NCI-H1105 (cell line): ENCODE results near the gene MFSD12.

Experiments used
- DNase-seq: peaks from one replicate; lab custom pipeline; 2025; lab: John Stamatoyannopoulos, UW

The MFSD12 gene

DNA sequence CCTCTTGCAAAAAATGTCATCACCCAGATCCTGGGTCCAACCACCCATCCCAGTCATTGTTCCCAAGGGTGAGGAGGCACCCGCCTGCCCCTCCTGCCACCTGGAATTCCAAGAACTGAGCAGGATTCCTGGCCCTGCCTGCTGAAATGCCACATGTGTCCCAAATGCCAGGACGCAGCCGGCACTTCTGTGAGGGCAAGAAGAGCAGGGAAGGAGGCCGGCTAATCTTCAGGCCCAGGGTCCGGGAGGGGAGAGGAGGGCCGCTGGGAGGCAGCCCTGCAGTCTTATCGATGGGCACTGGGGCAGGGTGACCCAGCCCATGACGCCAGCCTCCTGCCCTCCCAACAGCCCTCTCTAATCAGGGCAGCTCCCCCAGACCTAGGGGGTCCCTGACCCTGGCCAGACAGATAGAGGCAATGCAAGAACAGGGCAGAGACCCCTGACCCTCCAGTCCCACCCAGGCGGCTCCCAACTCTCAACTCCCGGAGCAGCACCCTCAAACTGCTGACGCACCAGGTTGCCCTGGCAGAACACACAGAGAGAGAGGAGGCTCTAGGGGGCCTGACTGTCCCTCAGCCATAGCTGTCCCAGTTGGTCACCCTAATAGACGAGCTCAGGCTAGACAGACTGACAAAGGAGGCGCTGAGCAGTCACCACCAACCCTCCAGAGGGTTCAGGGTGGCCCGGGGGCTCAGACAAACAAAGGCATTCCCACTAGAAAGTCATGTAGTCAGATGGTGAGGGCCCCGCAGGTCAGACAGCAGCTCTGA, 1.5 kb downstream of the MFSD12 start:
- no peak for DNase-seq

DNA sequence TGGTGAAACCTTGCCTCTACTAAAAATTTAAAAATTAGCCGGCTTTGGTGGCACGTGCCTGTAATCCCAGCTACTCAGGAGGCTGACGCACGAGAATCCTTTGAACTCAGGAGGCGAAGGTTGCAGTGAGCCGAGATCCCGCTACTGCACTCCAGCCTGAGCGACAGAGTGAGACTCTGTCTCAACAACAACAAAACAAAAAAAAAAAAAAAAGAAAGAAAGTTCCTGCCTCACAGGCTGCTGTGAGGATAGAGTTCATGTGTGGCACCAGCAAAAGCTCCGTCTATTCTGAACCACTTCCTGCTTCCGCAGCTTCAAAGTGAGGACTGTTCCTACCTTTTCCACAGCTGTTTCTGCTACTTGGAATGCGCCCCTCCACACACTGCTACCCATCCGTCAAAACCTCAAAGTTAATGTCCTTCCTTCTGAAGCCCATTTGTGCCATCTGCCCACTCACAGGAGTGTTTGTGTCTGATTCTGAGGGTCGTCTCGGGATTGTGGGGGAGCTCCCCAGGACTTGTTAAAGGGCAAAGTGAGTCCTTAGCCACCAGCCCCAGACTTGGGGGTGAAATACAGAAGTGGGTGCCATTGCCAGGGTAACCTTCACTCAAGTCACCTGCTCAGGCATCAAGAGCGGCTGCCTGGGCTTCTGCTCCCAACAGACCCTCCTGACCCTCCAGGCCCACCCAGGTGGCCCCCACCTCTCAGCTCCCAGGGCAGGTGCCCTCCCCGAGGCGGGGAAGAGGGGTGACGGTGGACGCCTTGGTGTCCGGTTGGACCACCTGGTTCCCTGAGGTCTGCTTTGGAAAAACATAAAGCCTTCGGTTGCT, 2.9 kb downstream of the MFSD12 start:
- DNase-seq = no peak

DNA sequence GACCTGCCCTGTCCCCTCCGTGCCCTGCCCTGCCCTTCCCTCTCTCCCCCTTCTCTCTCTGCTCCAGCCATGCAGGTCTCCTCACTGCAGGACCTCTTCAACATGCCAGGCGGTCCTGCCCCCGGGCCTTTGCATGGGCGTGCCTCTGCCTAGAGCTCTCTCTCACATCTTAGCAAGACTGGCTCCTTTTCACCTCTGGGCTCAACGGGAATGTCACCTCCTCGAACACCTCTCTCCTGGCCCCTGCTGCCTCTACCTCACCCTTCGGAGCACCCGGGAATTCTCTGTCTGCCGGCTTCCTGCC, 5.6 kb downstream of the MFSD12 start:
- no peak for DNase-seq

DNA sequence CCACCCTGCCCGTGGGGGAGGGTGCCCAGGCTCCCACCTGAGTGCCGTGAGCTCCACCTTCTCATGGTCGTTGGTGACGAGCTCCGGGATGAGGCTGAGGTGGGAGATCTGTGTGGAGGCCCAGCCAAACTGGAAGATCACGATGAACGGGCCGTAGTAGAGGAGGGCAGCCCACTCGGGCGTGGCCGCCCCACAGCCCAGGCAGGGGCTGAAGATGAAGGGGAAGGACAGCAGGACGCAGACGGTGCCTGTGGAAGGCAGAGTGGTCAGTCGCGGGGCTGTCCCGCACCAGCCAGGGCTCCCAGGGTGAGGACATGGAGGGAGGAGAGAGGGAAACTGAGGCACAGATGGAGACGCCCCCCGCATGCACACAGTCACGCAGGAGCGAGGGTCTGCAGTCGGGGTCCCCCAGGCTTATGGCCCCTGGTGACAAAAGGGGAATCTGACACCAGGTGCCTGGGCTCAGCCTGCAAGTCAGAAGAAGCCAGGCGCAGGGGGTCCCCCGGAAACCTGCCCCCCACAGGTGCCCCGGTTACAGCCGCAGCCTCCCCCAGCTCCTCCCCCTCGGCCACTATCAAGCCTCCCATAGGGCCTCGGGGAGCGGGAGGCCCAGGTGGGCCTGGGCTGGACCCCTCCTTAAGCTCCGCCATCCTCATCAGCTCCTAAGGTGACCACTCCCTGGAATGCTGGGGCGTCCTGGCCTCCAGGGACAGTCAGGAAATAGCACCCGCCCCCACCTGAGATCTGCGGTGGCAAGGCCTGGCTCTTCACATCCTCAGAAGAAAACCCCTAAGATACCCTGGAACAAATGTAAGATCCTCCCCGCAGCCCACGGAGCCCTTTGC, 6.2 kb downstream of the MFSD12 start:
- DNase-seq = no peak

DNA sequence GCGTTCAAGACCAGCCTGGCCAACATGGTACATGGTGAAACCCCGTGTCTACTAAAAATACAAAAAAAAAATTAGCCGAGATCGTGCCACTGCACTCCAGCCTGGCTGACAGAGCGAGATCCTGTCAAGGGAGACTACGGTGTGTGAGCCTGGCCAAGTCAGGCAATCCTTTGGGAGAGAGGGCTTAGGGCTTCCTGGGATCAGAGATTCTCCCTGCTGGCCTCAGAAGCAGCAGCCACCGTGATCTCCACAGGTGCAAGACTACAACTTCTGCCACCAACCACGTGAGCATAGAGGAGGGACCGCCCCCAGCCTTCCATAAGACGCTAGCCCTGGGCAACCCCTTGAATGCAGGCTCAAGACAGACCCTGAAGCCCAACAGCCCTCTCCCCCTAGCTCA, 7.6 kb downstream of the MFSD12 start:
- no peak for DNase-seq

DNA sequence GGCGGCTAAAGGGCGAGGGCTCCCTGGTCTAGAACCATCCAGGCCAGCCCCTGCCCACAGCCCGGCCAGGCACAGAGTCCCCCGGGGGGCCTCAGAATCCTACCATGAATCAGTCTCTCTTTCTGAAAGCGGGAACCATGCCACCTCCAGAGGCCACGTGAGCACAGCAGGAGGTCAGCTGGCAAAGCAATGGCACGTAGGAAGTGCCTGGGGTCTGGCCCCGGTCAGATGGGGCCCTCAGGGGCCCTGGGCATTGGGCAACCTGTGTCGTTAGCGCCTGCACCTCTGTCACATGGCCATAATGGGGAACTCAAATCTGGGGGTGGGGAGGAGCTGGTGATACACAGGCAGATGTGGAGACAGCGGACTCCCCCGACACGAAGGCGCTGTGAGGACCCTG, 8.8 kb downstream of the MFSD12 start:
- DNase-seq = no peak

DNA sequence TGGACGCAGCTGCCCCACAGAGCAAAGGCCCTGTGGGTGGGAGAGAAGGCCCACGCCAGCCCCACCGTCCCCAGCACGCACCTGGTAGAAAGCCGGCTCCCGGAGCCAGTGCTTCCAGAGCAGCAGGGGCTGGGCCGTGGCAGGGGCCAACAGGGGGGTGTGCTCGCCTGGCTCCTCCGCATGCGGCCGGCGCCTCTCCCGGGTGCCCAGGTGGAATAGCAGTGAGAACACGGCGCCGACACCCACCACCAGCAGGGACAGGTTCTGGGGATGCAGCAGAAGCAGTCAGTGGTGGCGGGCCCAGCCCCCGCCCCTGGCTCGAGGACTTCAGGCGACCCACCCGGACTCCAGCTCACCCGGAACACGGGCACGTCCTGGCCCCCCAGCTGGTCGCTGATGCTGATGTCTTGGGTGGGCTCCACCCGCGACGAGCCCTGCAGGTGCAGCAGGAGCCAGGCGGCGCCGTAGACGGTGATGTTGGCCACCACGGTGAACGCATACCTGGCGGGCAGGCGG, 9.6 kb downstream of the MFSD12 start:
- DNase-seq = no peak

DNA sequence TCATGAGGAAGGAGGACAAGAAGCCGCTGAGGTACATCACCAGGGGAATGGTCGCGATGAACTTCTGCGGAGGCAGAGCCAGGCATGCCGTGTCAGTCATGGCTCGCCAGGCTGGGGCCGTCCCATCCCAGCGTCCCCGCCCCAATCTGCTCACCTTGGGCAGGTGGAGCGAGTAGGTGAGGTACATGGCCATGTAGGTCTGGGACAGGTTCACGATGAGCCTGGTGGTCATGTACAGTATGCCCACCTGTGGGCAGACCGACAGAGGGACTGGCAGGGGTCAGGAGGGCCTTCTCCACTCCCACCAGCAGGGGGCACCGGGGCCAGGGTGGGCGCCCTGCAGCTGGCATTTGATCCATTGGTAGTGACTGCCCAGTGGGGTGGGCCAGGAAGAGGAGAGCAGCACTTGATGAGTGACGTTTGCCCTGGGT, 10.1 kb downstream of the MFSD12 start:
- no peak for DNase-seq

DNA sequence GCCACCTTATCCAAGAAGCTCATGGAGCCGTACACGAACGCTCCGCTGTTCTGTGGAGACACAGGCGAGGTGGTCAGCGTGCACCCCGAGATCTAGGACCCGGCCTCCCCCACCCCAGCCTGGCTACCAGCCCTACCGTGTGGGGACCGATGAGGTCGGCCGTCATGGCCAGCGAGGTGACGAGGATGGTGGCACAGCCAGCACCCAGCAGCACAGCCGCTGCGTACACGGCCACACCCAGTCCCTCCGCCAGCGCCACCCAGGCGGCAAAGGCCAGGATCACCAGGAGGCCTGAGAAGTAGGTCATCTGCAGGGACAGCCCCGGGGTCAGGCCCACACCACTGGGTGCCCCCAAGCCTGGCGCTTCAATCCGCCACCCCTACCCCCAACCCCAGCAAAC, 11.3 kb downstream of the MFSD12 start:
- no peak for DNase-seq

DNA sequence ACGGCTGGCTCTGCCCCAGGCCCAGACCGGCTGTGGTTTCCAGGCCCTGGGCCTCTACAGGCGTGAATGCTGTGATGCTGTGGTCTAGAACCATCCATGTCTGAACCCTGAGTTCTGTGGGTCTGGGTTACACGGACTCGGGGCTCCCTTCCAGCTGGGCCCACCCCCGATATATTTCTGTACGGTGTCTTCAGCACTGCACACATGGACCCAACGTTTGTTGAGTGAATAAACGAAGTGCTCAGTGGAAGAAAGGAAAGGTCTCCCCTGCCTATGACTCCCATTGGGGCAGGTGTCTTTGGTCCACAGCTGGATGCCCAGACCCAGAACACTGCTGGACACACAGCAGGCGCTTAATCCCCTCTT, 11.7 kb downstream of the MFSD12 start:
- DNase-seq = no peak

DNA sequence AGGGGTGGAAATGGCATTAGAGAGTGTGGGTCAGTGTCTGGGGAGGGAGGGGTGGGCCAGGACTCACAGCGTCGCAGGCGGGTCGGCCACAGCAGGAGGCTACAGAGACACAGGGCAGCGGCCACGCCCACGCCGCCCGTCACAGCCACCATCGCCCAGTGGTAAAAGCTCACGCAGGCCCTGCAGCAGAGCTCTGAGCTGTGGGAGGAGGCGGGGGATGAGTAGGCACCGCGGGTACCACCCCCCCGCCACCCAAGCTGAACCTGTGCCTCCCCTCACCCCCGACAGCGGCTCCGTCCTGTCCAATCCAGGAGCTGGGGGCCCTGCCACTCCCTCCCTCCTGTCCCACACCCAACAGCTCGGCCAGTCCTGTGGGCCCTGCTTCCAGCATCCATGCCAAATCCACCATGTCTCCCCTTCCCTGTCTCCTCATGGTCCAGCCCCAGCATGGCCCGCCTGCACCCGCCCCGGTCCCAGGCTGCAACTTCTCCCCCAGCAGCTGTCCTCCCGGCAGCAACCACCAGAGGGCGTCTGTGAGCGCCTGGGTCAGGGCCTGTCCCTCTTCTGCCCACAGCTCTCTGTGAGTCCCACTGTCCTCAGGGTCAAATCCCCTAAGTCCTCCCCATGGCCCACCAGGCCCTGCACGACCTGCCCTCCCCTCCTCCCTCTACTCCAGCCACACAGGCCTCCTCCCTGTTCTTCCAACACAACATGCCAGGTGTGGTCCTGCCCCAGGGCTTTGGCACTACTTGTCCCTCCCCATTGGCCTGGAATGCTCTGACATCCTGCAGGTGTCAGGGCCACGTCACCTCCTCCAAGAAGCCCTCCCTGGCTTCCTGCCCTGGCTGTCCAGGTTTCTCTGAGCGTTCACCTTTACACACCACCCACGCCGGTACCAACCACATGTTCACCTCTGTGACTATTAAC, 12.4 kb downstream of the MFSD12 start:
- peak; percentile 15 for DNase-seq

DNA sequence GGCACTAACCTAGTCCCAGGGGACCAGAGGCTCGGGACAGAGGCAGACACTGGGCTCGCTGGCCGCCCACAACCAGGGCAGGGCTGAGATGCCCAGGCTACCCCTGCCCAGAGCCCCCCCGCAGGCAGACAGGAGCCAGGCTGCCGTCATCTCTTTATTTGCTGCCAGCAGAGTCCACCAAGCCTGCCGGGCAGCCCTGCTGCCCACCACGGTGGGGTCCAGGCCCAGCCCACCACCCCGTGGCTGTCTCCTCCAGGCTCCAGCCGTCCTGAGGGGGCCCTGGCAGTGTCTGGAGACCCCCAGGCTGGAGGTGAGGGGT, 13.4 kb downstream of the MFSD12 start:
- no peak for DNase-seq

DNA sequence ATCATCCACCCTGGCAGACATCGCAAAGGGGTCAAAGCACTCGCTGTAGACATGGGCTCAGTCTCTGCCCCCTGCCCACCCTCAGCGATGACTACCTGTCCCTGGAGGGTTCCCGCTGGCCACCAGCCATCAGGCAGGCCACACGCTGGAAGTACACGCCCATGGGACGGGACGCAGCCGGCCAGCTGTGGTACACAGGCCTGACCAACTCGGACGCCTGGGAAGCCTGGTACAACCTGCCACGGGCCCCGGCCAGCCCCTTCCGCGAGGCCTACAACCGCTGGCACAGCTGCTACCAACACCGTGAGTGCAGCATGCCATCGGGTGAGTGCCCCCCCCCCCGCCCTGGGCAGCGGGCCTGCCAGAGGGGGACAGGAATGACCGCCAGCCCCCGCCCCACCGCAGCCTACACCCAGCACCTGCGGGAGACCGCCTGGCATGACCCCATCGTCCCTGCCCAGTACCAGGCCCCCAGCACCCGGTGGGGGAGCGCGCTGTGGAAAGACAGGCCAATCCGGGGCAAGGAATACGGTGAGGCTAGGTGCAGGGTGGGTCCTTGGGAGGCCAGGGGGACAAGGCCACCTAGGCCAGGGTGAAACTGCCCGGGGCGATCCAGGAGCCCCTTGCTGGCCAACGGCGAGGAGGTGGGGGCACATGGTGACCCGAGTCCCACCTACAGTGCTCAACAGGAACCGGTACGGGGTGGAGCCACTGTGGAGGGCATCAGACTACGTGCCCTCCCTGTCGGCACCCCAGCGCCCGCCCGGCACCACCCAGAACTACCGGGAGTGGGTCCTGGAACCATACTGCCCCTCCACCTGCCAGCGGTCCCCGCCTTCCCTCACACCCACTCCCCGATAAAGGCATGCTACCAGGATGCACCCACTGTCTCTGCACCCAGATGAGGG, 14.0 kb downstream of the MFSD12 start:
- no peak for DNase-seq

DNA sequence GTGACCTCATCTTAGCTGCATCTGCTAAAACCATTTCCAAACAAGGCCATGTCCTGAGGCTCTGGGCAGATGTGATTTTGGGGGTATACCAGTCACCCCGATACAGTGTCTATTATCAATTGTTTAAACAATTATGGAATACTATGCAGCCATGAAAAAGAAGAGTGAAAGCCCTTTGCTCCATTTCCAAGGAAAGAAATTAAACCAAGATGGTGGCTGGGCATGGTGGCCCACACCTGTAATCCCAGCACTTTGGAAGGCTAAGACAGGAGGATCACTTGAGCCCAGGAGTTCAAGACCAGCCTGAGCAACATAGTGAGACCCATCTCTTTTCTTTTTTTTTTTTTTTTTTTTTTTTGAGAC, 17.6 kb downstream of the MFSD12 start:
- no peak for DNase-seq

DNA sequence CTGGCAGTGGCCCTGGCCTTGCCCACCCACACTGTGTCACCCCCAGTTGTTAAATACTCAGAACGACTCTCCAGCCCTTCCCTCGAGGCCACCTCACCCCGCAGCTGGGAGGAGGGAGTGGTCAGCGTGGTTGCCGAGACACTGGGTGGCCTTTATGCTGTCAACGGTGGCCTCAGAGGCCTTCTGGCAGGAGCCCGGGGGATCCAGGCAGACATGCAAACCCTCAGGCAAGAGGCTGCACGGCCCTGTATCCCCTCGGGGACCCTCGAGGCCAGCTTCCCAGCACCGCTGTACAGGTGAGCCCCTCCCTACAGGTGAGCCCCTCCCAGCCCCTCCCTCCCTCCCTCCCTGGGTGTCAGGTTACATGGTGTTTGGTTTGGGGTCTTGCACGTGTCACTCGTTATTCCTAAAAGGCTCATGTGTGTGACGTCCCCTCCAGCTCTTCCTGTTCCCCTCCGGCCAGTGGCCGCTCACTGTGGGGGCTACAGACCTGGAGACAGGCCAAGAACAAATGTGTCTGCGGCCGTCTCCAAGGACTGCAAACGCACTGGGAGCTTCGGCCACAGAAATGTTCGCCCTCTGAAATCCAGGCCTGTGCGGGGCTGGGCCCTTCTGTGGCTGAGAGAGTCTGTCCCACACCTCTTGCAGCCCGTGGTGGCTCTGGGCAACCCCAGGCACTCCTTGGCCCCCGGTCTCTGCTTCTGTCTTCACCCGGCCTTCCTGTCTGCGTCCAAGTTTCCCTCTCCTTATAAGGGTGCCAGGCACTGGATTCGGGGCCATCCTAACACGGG, 18.2 kb downstream of the MFSD12 start, which contains the start of gene TEKTIP1:
TEKTIP1 (plus strand) TSS at position 210 of the 791 bp plus-strand sequence; CDS start at position 214, 4 bp downstream.
- peak; percentile 13 for DNase-seq

DNA sequence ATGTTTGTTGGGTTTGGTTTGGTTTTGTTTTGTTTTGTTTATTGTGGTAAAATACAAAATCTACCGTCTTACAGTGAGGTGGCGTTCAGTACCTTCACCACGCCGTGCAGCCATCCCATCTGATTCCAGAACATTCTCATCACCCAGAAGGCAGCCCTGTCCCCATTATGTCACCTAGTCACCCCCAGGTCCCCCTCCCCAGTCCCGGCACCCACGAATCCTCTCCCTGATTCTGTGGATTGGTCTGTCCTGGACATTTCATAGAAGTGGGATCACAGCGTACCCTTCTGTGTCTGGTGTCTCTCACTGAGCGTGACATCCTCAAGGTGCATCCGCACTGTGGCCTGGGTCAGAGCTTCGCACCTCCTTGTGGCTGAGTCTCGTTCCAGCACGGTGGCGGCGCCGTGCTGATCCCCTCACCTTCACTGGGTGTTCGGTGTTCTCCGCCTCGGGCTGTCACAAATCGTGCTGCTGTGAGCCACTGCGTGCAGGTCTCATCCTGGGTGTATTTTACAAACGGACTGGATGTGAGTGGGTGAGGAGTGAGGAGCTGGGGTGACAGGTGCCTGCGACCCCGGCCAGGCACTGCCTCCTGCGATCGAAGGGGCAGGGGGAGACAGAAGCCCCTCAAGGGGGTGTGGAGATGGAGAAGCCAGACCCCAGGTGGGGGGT, 19.0 kb downstream of the MFSD12 start:
- DNase-seq = no peak

DNA sequence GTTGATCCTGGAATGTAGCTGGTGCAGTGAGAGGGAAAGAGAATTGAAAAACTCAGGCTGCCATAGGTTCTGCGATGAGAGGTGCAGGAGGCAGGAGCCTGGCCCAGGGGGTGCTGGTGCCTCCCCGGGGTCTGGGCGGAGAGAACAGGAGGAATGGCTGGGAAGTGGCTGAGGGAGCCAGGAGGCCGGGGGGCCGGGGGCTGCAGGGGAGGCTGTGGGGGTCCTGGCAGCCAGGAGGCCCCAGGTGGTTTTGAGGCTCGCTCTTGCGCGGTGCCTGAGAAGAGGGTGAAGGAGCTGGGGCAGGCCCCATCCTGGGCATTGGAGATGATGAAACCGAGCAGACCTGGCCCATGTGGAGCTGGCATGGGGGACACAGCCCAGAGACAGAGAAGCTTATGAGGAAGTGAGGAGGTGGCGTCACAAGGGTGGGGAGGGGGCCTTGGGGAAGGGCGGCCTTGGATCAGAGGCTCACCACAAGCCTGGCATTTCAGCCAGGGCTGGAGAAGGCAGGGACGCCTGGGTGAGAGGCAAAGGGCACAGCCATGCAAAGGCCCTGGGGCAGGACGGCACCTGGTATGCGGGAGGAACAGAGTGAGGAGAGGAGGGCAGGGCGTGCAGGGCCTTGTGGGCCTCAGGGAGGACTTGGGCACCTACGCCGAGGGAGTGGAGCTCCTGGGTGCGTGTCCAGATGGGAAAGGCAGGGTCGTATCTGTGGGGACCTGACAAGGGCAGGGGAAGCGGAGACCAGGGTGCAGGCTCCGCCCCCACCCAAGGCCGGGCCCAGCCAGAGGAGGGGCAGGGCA, 19.7 kb downstream of the MFSD12 start:
- no peak for DNase-seq

DNA sequence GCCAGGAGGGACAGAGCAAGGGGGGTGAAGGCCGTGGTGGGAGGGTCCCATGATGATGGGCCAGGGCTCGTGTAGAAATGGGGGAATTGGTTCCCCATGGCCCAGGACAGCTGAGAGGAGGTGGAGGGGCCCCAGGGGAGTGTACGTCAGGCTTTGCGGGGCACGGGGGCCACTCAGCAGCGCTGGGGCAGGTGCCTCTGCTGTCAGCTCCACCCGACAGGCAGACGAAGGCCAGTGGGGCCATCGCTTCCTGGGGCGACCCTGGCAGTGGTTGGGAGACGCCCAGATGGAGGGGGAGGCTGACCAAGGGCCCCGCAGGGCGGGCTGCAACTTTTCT, 20.3 kb downstream of the MFSD12 start:
- DNase-seq = no peak
